ENCODE results near the gene INSL6. TPM values are rescaled to one million over a fixed set of nuclear protein-coding genes. Genes with fewer than 3 reads are reported as not detected.

The INSL6 gene
- total and polyA plus RNA-seq, 2 donors (not counting 1 experiment from before 2014, with no cell fraction given) = not detected

- H3K4me1 ChIP-seq (ENCODE audit: control insufficient read depth, extremely low read depth, insufficient read depth, low read length) = no peaks in the 10 kb centered on the region
- H3K79me2 ChIP-seq (ENCODE audit: control insufficient read depth, insufficient read depth, low read length) = no peaks in the 10 kb centered on the region
- no peaks in the 10 kb centered on the region for H3K36me3 ChIP-seq (ENCODE audit: control insufficient read depth, insufficient read depth, low read length)
- no peak overlapping the region for H3K4me2 ChIP-seq (ENCODE audit: extremely low read depth, insufficient read depth, low read length)
- no peak for DNase-seq (ENCODE audit: low read depth in 2 of 2)
- H3K9me3 ChIP-seq (ENCODE audit: control insufficient read depth, insufficient read depth, low read depth, low read length) = no peaks in the 10 kb centered on the region
- H3K4me3 ChIP-seq (replicated peaks in 1 of 4; ENCODE audit: control extremely low read depth in 1 of 4, insufficient read depth in 1 of 4, low read depth in 3 of 4, low read length in 4 of 4) = no peak overlapping the region
- no peak overlapping the region for H3K27ac ChIP-seq (ENCODE audit: insufficient read depth, low read length)
- no peaks in the 10 kb centered on the region for H3K27me3 ChIP-seq (ENCODE audit: control insufficient read depth, insufficient read depth, low read length)
- no peak overlapping the region for H3K9ac ChIP-seq (ENCODE audit: insufficient read depth, low read length)
- H4K20me1 ChIP-seq (ENCODE audit: control insufficient read depth, extremely low read depth, insufficient read depth, low read length) = no peaks in the 10 kb centered on the region
- no peak for TF ChIP-seq CTCF (conservative IDR thresholded peaks at IDR 0.05 in 1 of 2, IDR thresholded peaks at IDR 0.05 in 1 of 2; ENCODE audit: low read depth in 1 of 2, low read length in 2 of 2)
- no peak for TF ChIP-seq EZH2 (IDR thresholded peaks at IDR 0.05; ENCODE audit: low read length, missing control alignments)
- no peak overlapping the region for H2AFZ ChIP-seq (ENCODE audit: low read length)
These were observed 6.5 kb upstream of the INSL6 start for GRCh38 chr9:5191985-5192384.

- H3K4me3 ChIP-seq (replicated peaks in 1 of 4; ENCODE audit: control extremely low read depth in 1 of 4, insufficient read depth in 1 of 4, low read depth in 3 of 4, low read length in 4 of 4) = no peak overlapping the region
- no peak overlapping the region for H3K4me2 ChIP-seq (ENCODE audit: extremely low read depth, insufficient read depth, low read length)
- H3K27me3 ChIP-seq (ENCODE audit: control insufficient read depth, insufficient read depth, low read length) = no peaks in the 10 kb centered on the region
- no peaks in the 10 kb centered on the region for H3K79me2 ChIP-seq (ENCODE audit: control insufficient read depth, insufficient read depth, low read length)
- no peak overlapping the region for H2AFZ ChIP-seq (ENCODE audit: low read length)
- H4K20me1 ChIP-seq (ENCODE audit: control insufficient read depth, extremely low read depth, insufficient read depth, low read length) = no peaks in the 10 kb centered on the region
- TF ChIP-seq CTCF (conservative IDR thresholded peaks at IDR 0.05 in 1 of 2, IDR thresholded peaks at IDR 0.05 in 1 of 2; ENCODE audit: low read depth in 1 of 2, low read length in 2 of 2) (no peak), EZH2 (IDR thresholded peaks at IDR 0.05; ENCODE audit: low read length, missing control alignments) (no peak)
- no peak overlapping the region for H3K9ac ChIP-seq (ENCODE audit: insufficient read depth, low read length)
- H3K36me3 ChIP-seq (ENCODE audit: control insufficient read depth, insufficient read depth, low read length) = no peaks in the 10 kb centered on the region
- no peaks in the 10 kb centered on the region for H3K9me3 ChIP-seq (ENCODE audit: control insufficient read depth, insufficient read depth, low read depth, low read length)
- no peaks in the 10 kb centered on the region for H3K4me1 ChIP-seq (ENCODE audit: control insufficient read depth, extremely low read depth, insufficient read depth, low read length)
- H3K27ac ChIP-seq (ENCODE audit: insufficient read depth, low read length) = no peak overlapping the region
- DNase-seq (ENCODE audit: low read depth in 2 of 2) = no peak
These were observed 2.9 kb upstream of the INSL6 start for GRCh38 chr9:5188060-5188984.

- H4K20me1 ChIP-seq (ENCODE audit: control insufficient read depth, extremely low read depth, insufficient read depth, low read length) = no peaks in the 10 kb centered on the region
- no peaks in the 10 kb centered on the region for H3K36me3 ChIP-seq (ENCODE audit: control insufficient read depth, insufficient read depth, low read length)
- H3K4me1 ChIP-seq (ENCODE audit: control insufficient read depth, extremely low read depth, insufficient read depth, low read length) = no peaks in the 10 kb centered on the region
- peak; percentile 63 to 64 for DNase-seq (ENCODE audit: low read depth in 2 of 2)
- H3K9ac ChIP-seq (ENCODE audit: insufficient read depth, low read length) = no peak overlapping the region
- H3K27me3 ChIP-seq (ENCODE audit: control insufficient read depth, insufficient read depth, low read length) = no peaks in the 10 kb centered on the region
- H3K4me3 ChIP-seq (replicated peaks in 1 of 4; ENCODE audit: control extremely low read depth in 1 of 4, insufficient read depth in 1 of 4, low read depth in 3 of 4, low read length in 4 of 4) = no peak overlapping the region
- no peak overlapping the region for H2AFZ ChIP-seq (ENCODE audit: low read length)
- H3K4me2 ChIP-seq (ENCODE audit: extremely low read depth, insufficient read depth, low read length) = no peak overlapping the region
- TF ChIP-seq EZH2 (IDR thresholded peaks at IDR 0.05; ENCODE audit: low read length, missing control alignments) (no peak), CTCF (conservative IDR thresholded peaks at IDR 0.05 in 1 of 2, IDR thresholded peaks at IDR 0.05 in 1 of 2; ENCODE audit: low read depth in 1 of 2, low read length in 2 of 2) (peak; percentile 60 to 79)
- H3K9me3 ChIP-seq (ENCODE audit: control insufficient read depth, insufficient read depth, low read depth, low read length) = no peaks in the 10 kb centered on the region
- no peak overlapping the region for H3K27ac ChIP-seq (ENCODE audit: insufficient read depth, low read length)
- H3K79me2 ChIP-seq (ENCODE audit: control insufficient read depth, insufficient read depth, low read length) = no peaks in the 10 kb centered on the region
These were observed 1.2 kb upstream of the INSL6 start for GRCh38 chr9:5186416-5187169.

All from fibroblast of lung (primary cell).